BLaER1 treated with 17β-estradiol and CSF1 and Interleukin-3, amounts not matched to agents 10 nM and 100 nM (cell line): ENCODE data around the gene C2CD2.

Experiments
- H3K27ac ChIP-seq, 11 experiments: shearing (Covaris generic); formaldehyde crosslinking; 2 replicates each; pipeline ENCODE4 v1.8.1; 2022
- H3K27me3 ChIP-seq, 11 experiments: shearing (Covaris generic); formaldehyde crosslinking; 2 replicates each; pipeline ENCODE4 v1.8.1; 2022
- H3K36me3 ChIP-seq, 11 experiments: shearing (Covaris generic); formaldehyde crosslinking; 2 replicates each; pipeline ENCODE4 v1.8.1; 2022
- H3K4me1 ChIP-seq, 10 experiments: shearing (Covaris generic); formaldehyde crosslinking; 2 replicates each; pipeline ENCODE4 v1.8.1; 2022
- H3K4me2 ChIP-seq, 11 experiments: shearing (Covaris generic); formaldehyde crosslinking; 2 replicates each; pipeline ENCODE4 v1.8.1; 2022
- H3K4me3 ChIP-seq, 10 experiments: shearing (Covaris generic); formaldehyde crosslinking; 2 replicates each; pipeline ENCODE4 v1.8.1; 2022
- H3K9ac ChIP-seq, 11 experiments: shearing (Covaris generic); formaldehyde crosslinking; 2 replicates each; pipeline ENCODE4 v1.8.1; 2022
- H3K9me3 ChIP-seq, 11 experiments: shearing (Covaris generic); formaldehyde crosslinking; replicated peaks in 1 of 11; 2 replicates each; pipeline ENCODE4 v1.8.1; 2022
- H4K20me1 ChIP-seq, 11 experiments: shearing (Covaris generic); formaldehyde crosslinking; 2 replicates each; pipeline ENCODE4 v1.8.1; 2022
- Cebpa-rat ChIP-seq, 11 experiments: shearing (Covaris generic); IDR thresholded peaks; 2 replicates each; pipeline ENCODE4 v1.8.1; 2022

Gene C2CD2

GRCh38 chr21:41993744-41994143 lies 39.9 kb upstream of the C2CD2 start:
- no peak for TF ChIP-seq Cebpa-rat (IDR thresholded peaks at IDR 0.05)
- Histone ChIP-seq H3K4me1 (no peaks in the 10 kb centered on the region), H4K20me1 (no peaks in the 10 kb centered on the region), H3K4me2 (no peak overlapping the region), H3K36me3 (peaks cover 63 to 77% (median 74%) of the 10 kb centered on the region in 11 experiments), H3K9me3 (peaks cover 26 to 41% (median 38%) of the 10 kb centered on the region in 11 experiments), H3K4me3 (no peak overlapping the region), H3K27me3 (no peaks in the 10 kb centered on the region), H3K27ac (no peak overlapping the region), H3K9ac (no peak overlapping the region)

- Histone ChIP-seq H4K20me1 (no peaks in the 10 kb centered on the region), H3K36me3 (peaks cover 59 to 73% (median 69%) of the 10 kb centered on the region in 11 experiments), H3K27me3 (no peaks in the 10 kb centered on the region), H3K27ac (no peak overlapping the region), H3K9me3 (peaks cover 26 to 33% (median 32%) of the 10 kb centered on the region in 11 experiments), H3K4me3 (no peak overlapping the region), H3K4me2 (no peak overlapping the region), H3K9ac (no peak overlapping the region), H3K4me1 (no peaks in the 10 kb centered on the region)
- no peak for TF ChIP-seq Cebpa-rat (IDR thresholded peaks at IDR 0.05)
Measured at GRCh38 chr21:41992576-41992975, 38.8 kb upstream of the C2CD2 start.

- no peak overlapping the region for H3K27ac ChIP-seq
- H3K4me3 ChIP-seq, result no peak overlapping the region
- H3K27me3 ChIP-seq, result no peaks in the 10 kb centered on the region
- H3K9me3 ChIP-seq, result peaks cover 19 to 24% (median 23%) of the 10 kb centered on the region in 11 experiments
- TF ChIP-seq Cebpa-rat (IDR thresholded peaks at IDR 0.05), result no peak
- no peak overlapping the region for H3K9ac ChIP-seq
- no peak overlapping the region for H3K4me2 ChIP-seq
- H3K4me1 ChIP-seq, result no peaks in the 10 kb centered on the region
- H3K36me3 ChIP-seq, result peaks cover 52 to 63% (median 60%) of the 10 kb centered on the region in 11 experiments
- no peaks in the 10 kb centered on the region for H4K20me1 ChIP-seq
Measured at GRCh38 chr21:41991659-41992058, 37.8 kb upstream of the C2CD2 start.

- Histone ChIP-seq H3K9me3 (peaks cover 0 to 5% (median 4%) of the 10 kb centered on the region in 11 experiments; a peak in 16 of 22 replicates), H3K27ac (no peak overlapping the region), H3K27me3 (no peaks in the 10 kb centered on the region), H4K20me1 (no peaks in the 10 kb centered on the region), H3K36me3 (peaks cover 35 to 44% (median 40%) of the 10 kb centered on the region in 11 experiments), H3K4me2 (no peak overlapping the region), H3K4me1 (no peaks in the 10 kb centered on the region; a peak in 1 of 20 replicates), H3K4me3 (no peak overlapping the region), H3K9ac (no peak overlapping the region)
- TF ChIP-seq Cebpa-rat (IDR thresholded peaks at IDR 0.05), result no peak
Measured at GRCh38 chr21:41989698-41990097, 35.9 kb upstream of the C2CD2 start.

- Histone ChIP-seq H3K4me3 (no peak overlapping the region), H3K27ac (no peak overlapping the region), H3K9ac (no peak overlapping the region), H4K20me1 (no peaks in the 10 kb centered on the region), H3K36me3 (peaks cover 16 to 20% (median 17%) of the 10 kb centered on the region in 11 experiments), H3K9me3 (peaks cover 0 to 14% (median 13%) of the 10 kb centered on the region in 11 experiments; a peak in 16 of 22 replicates), H3K4me1 (no peaks in the 10 kb centered on the region; a peak in 1 of 20 replicates), H3K4me2 (no peak overlapping the region), H3K27me3 (no peaks in the 10 kb centered on the region)
- TF ChIP-seq Cebpa-rat (IDR thresholded peaks at IDR 0.05), result no peak
Measured at GRCh38 chr21:41987310-41987709, 33.5 kb upstream of the C2CD2 start.

- no peak for TF ChIP-seq Cebpa-rat (IDR thresholded peaks at IDR 0.05)
- Histone ChIP-seq H3K27me3 (no peaks in the 10 kb centered on the region), H3K4me3 (no peak overlapping the region), H3K27ac (no peak overlapping the region), H3K9ac (no peak overlapping the region), H3K36me3 (peaks cover 2 to 5% (median 2%) of the 10 kb centered on the region in 11 experiments; a peak in 21 of 22 replicates), H3K9me3 (peaks cover 0 to 19% (median 14%) of the 10 kb centered on the region in 11 experiments; a peak in 16 of 22 replicates), H3K4me2 (no peak overlapping the region), H4K20me1 (no peaks in the 10 kb centered on the region), H3K4me1 (no peaks in the 10 kb centered on the region; a peak in 1 of 20 replicates)
Measured at GRCh38 chr21:41985662-41986416, 32.0 kb upstream of the C2CD2 start.

- H3K4me2 ChIP-seq, result no peak overlapping the region
- H3K27ac ChIP-seq, result no peak overlapping the region
- H3K36me3 ChIP-seq, result no peaks in the 10 kb centered on the region
- H3K9ac ChIP-seq, result no peak overlapping the region
- no peak for TF ChIP-seq Cebpa-rat (IDR thresholded peaks at IDR 0.05)
- H3K4me1 ChIP-seq, result no peaks in the 10 kb centered on the region; a peak in 1 of 20 replicates
- H4K20me1 ChIP-seq, result no peaks in the 10 kb centered on the region
- peaks cover 14 to 41% (median 29%) of the 10 kb centered on the region in 11 experiments for H3K9me3 ChIP-seq
- no peaks in the 10 kb centered on the region for H3K27me3 ChIP-seq
- H3K4me3 ChIP-seq, result no peak overlapping the region
Measured at GRCh38 chr21:41983229-41983628, 29.4 kb upstream of the C2CD2 start.

GRCh38 chr21:41980561-41980960 lies 26.7 kb upstream of the C2CD2 start:
- TF ChIP-seq Cebpa-rat (IDR thresholded peaks at IDR 0.05), result no peak
- H3K27me3 ChIP-seq, result no peaks in the 10 kb centered on the region
- no peaks in the 10 kb centered on the region for H3K36me3 ChIP-seq

GRCh38 chr21:41979751-41980369 lies 26.0 kb upstream of the C2CD2 start:
- no peaks in the 10 kb centered on the region for H3K36me3 ChIP-seq
- H3K27ac ChIP-seq, result no peak overlapping the region
- peaks cover 14 to 50% (median 29%) of the 10 kb centered on the region in 11 experiments for H3K9me3 ChIP-seq
- no peak overlapping the region for H3K9ac ChIP-seq
- H3K4me3 ChIP-seq, result no peak overlapping the region
- TF ChIP-seq Cebpa-rat (IDR thresholded peaks at IDR 0.05), result no peak
- H3K4me1 ChIP-seq, result peaks cover 0 to 5% (median under 1%) of the 10 kb centered on the region in 10 experiments; a peak in 9 of 20 replicates
- no peaks in the 10 kb centered on the region for H3K27me3 ChIP-seq
- no peaks in the 10 kb centered on the region for H4K20me1 ChIP-seq
- no peak overlapping the region for H3K4me2 ChIP-seq

More at GRCh38 chr21:41980561-41980960, 26.7 kb upstream of the C2CD2 start:
- H3K9ac ChIP-seq, result no peak overlapping the region
- H3K9me3 ChIP-seq, result peaks cover 14 to 50% (median 29%) of the 10 kb centered on the region in 11 experiments
- no peak overlapping the region for H3K4me3 ChIP-seq
- H3K4me1 ChIP-seq, result no peaks in the 10 kb centered on the region; a peak in 1 of 20 replicates
- no peak overlapping the region for H3K27ac ChIP-seq
- H4K20me1 ChIP-seq, result no peaks in the 10 kb centered on the region
- H3K4me2 ChIP-seq, result no peak overlapping the region
